ENCODE results near the gene FREM2. TPM values are rescaled to one million over a fixed set of nuclear protein-coding genes. Genes with fewer than 3 reads are reported as not detected.

Gene FREM2
- polyA plus RNA-seq, 2 of the 4 experiments (the other 2 are of a cell fraction): not detected

DNA sequence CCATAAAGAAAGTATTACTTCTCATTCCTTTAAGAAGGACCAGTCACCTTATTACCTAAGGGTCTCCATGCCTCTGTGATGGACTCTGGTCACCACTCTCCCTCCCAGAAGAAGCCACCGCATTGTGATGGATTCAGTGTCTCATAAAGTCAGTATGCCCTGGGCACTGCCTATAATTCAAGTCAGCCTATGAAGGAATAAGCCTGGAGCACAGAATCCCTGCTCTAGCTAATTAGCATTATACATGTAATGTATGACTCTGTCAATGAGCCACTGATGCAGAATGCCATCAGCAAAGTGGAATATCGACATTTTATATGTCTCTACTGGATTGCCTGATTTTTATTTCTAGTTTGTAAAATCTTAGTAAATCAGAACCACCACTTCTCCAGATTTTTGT is 14.9 kb upstream of the FREM2 start:
- no peak for TF ChIP-seq JUN (IDR thresholded peaks at IDR 0.05)
- TF ChIP-seq CEBPB (IDR thresholded peaks at IDR 0.05): no peak
- no peak for TF ChIP-seq RNF2 (IDR thresholded peaks at IDR 0.05; ENCODE audit: borderline replicate concordance, low read depth)
- TF ChIP-seq GATA3 (IDR thresholded peaks at IDR 0.05; ENCODE audit: borderline replicate concordance): no peak
- no peak for TF ChIP-seq KDM1A (IDR thresholded peaks at IDR 0.05; ENCODE audit: low read depth)
- no peak for TF ChIP-seq ESRRA (IDR thresholded peaks at IDR 0.05; ENCODE audit: borderline replicate concordance, low read length)
- TF ChIP-seq HEYL (CRISPR knock-in tag; IDR thresholded peaks at IDR 0.05): no peak
- ATAC-seq (no peak), FAIRE-seq (no peak), DNase-seq (ENCODE audit: low read depth in 1 of 2, low spot score in 1 of 2) (no peak)
- Histone ChIP-seq H3K4me1 (no peaks in the 10 kb centered on the region), H3K9me3 (no peaks in the 10 kb centered on the region), H3K4me3 (no peak overlapping the region), H3K4me2 (no peak overlapping the region), H3K27ac (no peak overlapping the region)
- 0% methylated on average over 2 of the region's 2 CpGs for WGBS (ENCODE audit: missing lambda C conversion rate)
- CTCF ChIA-PET: no interaction called here
- POLR2A ChIA-PET: no interaction called here

DNA sequence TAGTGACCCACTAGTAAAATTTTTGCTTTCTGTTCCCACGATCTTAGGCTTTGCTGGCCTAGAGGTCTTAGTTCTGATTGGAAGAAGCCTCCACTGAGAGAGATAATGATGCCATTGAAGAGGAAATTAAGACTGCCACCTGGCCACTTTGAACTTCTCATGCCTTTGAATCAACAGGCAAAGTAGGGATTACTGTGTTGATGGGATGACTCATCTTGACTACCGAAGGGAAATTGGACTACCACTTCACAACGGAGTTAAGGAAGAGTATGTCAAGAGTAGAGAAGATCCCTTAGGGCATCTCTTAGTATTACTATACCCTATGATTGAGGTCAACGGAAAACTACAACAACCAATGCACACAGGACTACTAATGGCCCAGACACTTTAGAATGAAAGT is 12.7 kb upstream of the FREM2 start:
- Histone ChIP-seq H3K4me1 (no peaks in the 10 kb centered on the region), H3K4me3 (no peak overlapping the region), H3K4me2 (no peak overlapping the region), H3K27ac (no peak overlapping the region), H3K9me3 (no peaks in the 10 kb centered on the region)
- WGBS (ENCODE audit: missing lambda C conversion rate): 1% methylated on average over 4 of the region's 4 CpGs
- TF ChIP-seq RAD21 (conservative IDR thresholded peaks at IDR 0.05 in 1 of 2, IDR thresholded peaks at IDR 0.05 in 1 of 2) (no peak), RARB (CRISPR knock-in tag; IDR thresholded peaks at IDR 0.05) (no peak), MAZ (IDR thresholded peaks at IDR 0.05; ENCODE audit: borderline replicate concordance, low read depth, low read length) (no peak), ESRRA (IDR thresholded peaks at IDR 0.05; ENCODE audit: borderline replicate concordance, low read length) (no peak), RFX5 (IDR thresholded peaks at IDR 0.05) (no peak), HOXB13 (CRISPR knock-in tag; IDR thresholded peaks at IDR 0.05; ENCODE audit: low read depth) (no peak), SMC3 (IDR thresholded peaks at IDR 0.05) (no peak), USF2 (IDR thresholded peaks at IDR 0.05) (no peak), CEBPB (IDR thresholded peaks at IDR 0.05) (no peak), JUNB (IDR thresholded peaks at IDR 0.05) (no peak), EP300 (IDR thresholded peaks at IDR 0.05) (no peak), NFE2L2 (conservative IDR thresholded peaks at IDR 0.05; ENCODE audit: low read length) (no peak), CHD4 (IDR thresholded peaks at IDR 0.05; ENCODE audit: borderline replicate concordance) (no peak)
- POLR2A ChIA-PET: no interaction called here
- FAIRE-seq (no peak), DNase-seq (ENCODE audit: low read depth in 1 of 2, low spot score in 1 of 2) (no peak), ATAC-seq (no peak)
- CTCF ChIA-PET: no interaction called here

GRCh38 chr13:38680912-38681311 is 6.0 kb upstream of the FREM2 start:
- POLR2A ChIA-PET: no interaction called here
- CTCF ChIA-PET: no interaction called here
- no peaks in the 10 kb centered on the region for H3K4me1 ChIP-seq
- WGBS (ENCODE audit: missing lambda C conversion rate): 0% methylated on average over 1 of the region's 1 CpG
- FAIRE-seq (no peak), ATAC-seq (no peak), DNase-seq (ENCODE audit: low read depth in 1 of 2, low spot score in 1 of 2) (no peak)
- H3K9me3 ChIP-seq: no peaks in the 10 kb centered on the region
- no peak overlapping the region for H3K27ac ChIP-seq
- no peak overlapping the region for H3K4me2 ChIP-seq
- H3K4me3 ChIP-seq: no peak overlapping the region
- TF ChIP-seq FOSB (CRISPR knock-in tag; IDR thresholded peaks at IDR 0.05) (no peak), CEBPB (IDR thresholded peaks at IDR 0.05) (no peak), HES2 (IDR thresholded peaks at IDR 0.05) (no peak), HDAC2 (IDR thresholded peaks at IDR 0.05) (no peak), ZNF302 (CRISPR knock-in tag; IDR thresholded peaks at IDR 0.05) (no peak), NR3C1 (IDR thresholded peaks at IDR 0.05) (no peak), USF2 (IDR thresholded peaks at IDR 0.05) (no peak), JUN (IDR thresholded peaks at IDR 0.05) (no peak), RARB (CRISPR knock-in tag; IDR thresholded peaks at IDR 0.05) (no peak), PBX3 (IDR thresholded peaks at IDR 0.05) (no peak), HEYL (CRISPR knock-in tag; IDR thresholded peaks at IDR 0.05) (no peak), BHLHE40 (IDR thresholded peaks at IDR 0.05; ENCODE audit: low read depth, low read length) (no peak), REST (IDR thresholded peaks at IDR 0.05) (no peak), NPAS2 (CRISPR knock-in tag; IDR thresholded peaks at IDR 0.05; ENCODE audit: borderline replicate concordance) (no peak), MAZ (IDR thresholded peaks at IDR 0.05; ENCODE audit: borderline replicate concordance, low read depth, low read length) (no peak), ZC3H11A (IDR thresholded peaks at IDR 0.05) (no peak), PHF8 (IDR thresholded peaks at IDR 0.05; ENCODE audit: borderline replicate concordance, low read depth) (no peak)
- TF ChIP-seq, protein P1, sequence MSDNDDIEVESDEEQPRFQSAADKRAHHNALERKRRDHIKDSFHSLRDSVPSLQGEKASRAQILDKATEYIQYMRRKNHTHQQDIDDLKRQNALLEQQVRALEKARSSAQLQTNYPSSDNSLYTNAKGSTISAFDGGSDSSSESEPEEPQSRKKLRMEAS (IDR thresholded peaks at IDR 0.05): no peak
